Measurements from ENCODE around the gene PLCXD3.

DNA sequence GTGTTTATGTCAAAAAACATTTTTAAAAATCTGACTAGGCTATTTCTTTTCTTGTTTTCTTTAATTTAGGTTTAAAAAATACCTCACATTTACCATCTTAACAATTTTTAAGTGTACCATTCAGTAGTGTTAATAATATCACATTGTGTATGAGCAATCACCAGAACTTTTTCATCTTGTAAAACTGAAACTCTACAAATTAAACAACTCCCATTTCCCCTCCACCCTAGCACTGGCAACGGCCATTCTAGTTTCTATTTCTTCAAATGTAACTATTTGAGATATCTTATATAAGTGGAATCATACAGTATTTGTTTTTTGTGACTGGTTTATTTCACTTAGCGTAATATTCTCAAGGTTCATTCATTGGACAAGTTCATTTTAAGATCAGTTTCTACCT lies 27.7 kb downstream of the PLCXD3 start:
- TF ChIP-seq POLR2A (IDR thresholded peaks at IDR 0.05) (no peak), POLR2AphosphoS5 (IDR thresholded peaks at IDR 0.05) (no peak)

Data from spleen (tissue), 3 donors.